Peyer's patch (tissue), 4 donors: ENCODE results near the gene GRIK4. TPM values are rescaled to one million over a fixed set of nuclear protein-coding genes. Genes with fewer than 3 reads are reported as not detected.

ENCODE experiments used
- DNase-seq, 3 donors: peaks; one replicate each; pipeline ENCODE4 v3.0.0-alpha.2; 2017 to 2019
- H3K27ac ChIP-seq, 4 donors: fragments of 200-600 bp; sonication (generic); one replicate each; pipeline ENCODE4 v1.5.1; 2016 to 2019
- H3K27me3 ChIP-seq, 2 donors: fragments of 200-600 bp; sonication (generic); one replicate each; pipeline ENCODE4 v1.5.1; 2019
- H3K36me3 ChIP-seq, 3 donors: fragments of 200-600 bp; sonication (generic); one replicate each; pipeline ENCODE4 v1.5.1; 2016 to 2019
- H3K4me1 ChIP-seq, 4 donors: fragments of 200-600 bp; sonication (generic); one replicate each; pipeline ENCODE4 v1.5.1; 2016 to 2019
- H3K4me3 ChIP-seq, 4 donors: fragments of 200-600 bp; sonication (generic); 1 replicate in 3 of 4; 2 replicates in 1 of 4; pipeline ENCODE4 v1.5.1; 2016 to 2019; ENCODE audit warnings: mild to moderate bottlenecking in 1 of 4
- H3K9me3 ChIP-seq, 4 donors: fragments of 200-600 bp; sonication (generic); one replicate each; pipeline ENCODE4 v1.5.1; 2016 to 2019; ENCODE audit warnings: mild to moderate bottlenecking in 1 of 4
- CTCF ChIP-seq, 6 experiments: fragments of 450-650 bp in 4 of 6; fragments of 200-600 bp in 2 of 6; sonication (generic) in 1 of 6; IDR thresholded peaks; one replicate each; pipeline ENCODE4 v1.5.1; 2017 to 2019; ENCODE audit warnings: antibody characterized with exemption in 6 of 6, mild to moderate bottlenecking in 3 of 6, moderate library complexity in 1 of 6
- POLR2A ChIP-seq, 2 donors: fragments of 450-650 bp; IDR thresholded peaks; one replicate each; pipeline ENCODE4 v1.5.1; 2017; ENCODE audit warnings: antibody characterized with exemption in 2 of 2, mild to moderate bottlenecking in 2 of 2, moderate library complexity in 2 of 2
- total RNA-seq, 4 donors: library from RNA; depleted of rRNA; stranded (reverse); fragments of >200 nt; gene quantifications; one replicate each; pipeline ENCODE4 v1.1.0, GENCODE V29; 2016

GRIK4 gene
- total RNA-seq, 4 donors from 2014 or later, result 0.40 to 2.5 TPM; not detected in 2

- Histone ChIP-seq H3K4me3 (no peak overlapping the region), H3K36me3 (no peaks in the 10 kb centered on the region), H3K4me1 (no peaks in the 10 kb centered on the region), H3K9me3 (no peaks in the 10 kb centered on the region), H3K27ac (no peak overlapping the region), H3K27me3 (no peaks in the 10 kb centered on the region)
- no peak for DNase-seq
- TF ChIP-seq POLR2A (IDR thresholded peaks at IDR 0.05) (no peak), CTCF (IDR thresholded peaks at IDR 0.05) (no peak)
Observed at GRCh38 chr11:120974466-120974865, 462.9 kb downstream of the GRIK4 start.

- Histone ChIP-seq H3K27me3 (no peaks in the 10 kb centered on the region), H3K27ac (no peak overlapping the region), H3K9me3 (no peaks in the 10 kb centered on the region), H3K4me3 (no peak overlapping the region), H3K4me1 (no peaks in the 10 kb centered on the region), H3K36me3 (no peaks in the 10 kb centered on the region)
- DNase-seq, result no peak
- TF ChIP-seq POLR2A (IDR thresholded peaks at IDR 0.05) (no peak), CTCF (IDR thresholded peaks at IDR 0.05) (no peak)
Observed at GRCh38 chr11:120974965-120975364, 463.4 kb downstream of the GRIK4 start.

- no peak for DNase-seq
- Histone ChIP-seq H3K9me3 (no peaks in the 10 kb centered on the region), H3K36me3 (no peaks in the 10 kb centered on the region), H3K27me3 (no peaks in the 10 kb centered on the region), H3K4me1 (no peaks in the 10 kb centered on the region), H3K27ac (no peak overlapping the region), H3K4me3 (no peak overlapping the region)
- TF ChIP-seq CTCF (IDR thresholded peaks at IDR 0.05) (no peak), POLR2A (IDR thresholded peaks at IDR 0.05) (no peak)
Observed at GRCh38 chr11:120977266-120978137, 466.0 kb downstream of the GRIK4 start.

GRCh38 chr11:120978701-120979100, 467.2 kb downstream of the GRIK4 start:
- H3K4me3 ChIP-seq, result no peak overlapping the region

More at GRCh38 chr11:120978701-120979100, 467.2 kb downstream of the GRIK4 start:
- no peak overlapping the region for H3K27ac ChIP-seq
- no peaks in the 10 kb centered on the region for H3K27me3 ChIP-seq
- no peak for DNase-seq
- no peaks in the 10 kb centered on the region for H3K4me1 ChIP-seq
- H3K9me3 ChIP-seq, result no peaks in the 10 kb centered on the region
- no peaks in the 10 kb centered on the region for H3K36me3 ChIP-seq
- no peak for TF ChIP-seq POLR2A (IDR thresholded peaks at IDR 0.05)
- TF ChIP-seq CTCF (IDR thresholded peaks at IDR 0.05), result no peak
